ENCODE measurements around the gene ANKFN1.

- no peak for TF ChIP-seq CTCF (IDR thresholded peaks at IDR 0.05)
- TF ChIP-seq POLR2AphosphoS5 (IDR thresholded peaks at IDR 0.05): no peak
- no peak for TF ChIP-seq POLR2A (IDR thresholded peaks at IDR 0.05)
These were observed 278.5 kb downstream of the ANKFN1 start for GRCh38 chr17:56431736-56432135.
